ENCODE data around the gene TADA2A.

- TF ChIP-seq CTCF (IDR thresholded peaks at IDR 0.05) (no peak), POLR2A (IDR thresholded peaks at IDR 0.05) (no peak)
Measured at GRCh38 chr17:37492167-37492566, 85.5 kb downstream of the TADA2A start.
